Liver (tissue), 9 donors: ENCODE data around the gene FUCA2. TPM values are rescaled to one million over a fixed set of nuclear protein-coding genes. Genes with fewer than 3 reads are reported as not detected.

Experiments
- DNase-seq: peaks from one replicate; pipeline ENCODE4 v3.0.0-alpha.2; 2017; ENCODE audit warnings: low spot score
- H3K27ac ChIP-seq, 2 donors: one replicate each; pipeline ENCODE4 v1.7.0; 2013; ENCODE audit warnings: inconsistent platforms in 2 of 2, low read length in 2 of 2, control low read depth in 1 of 2, low read depth in 1 of 2, mild to moderate bottlenecking in 1 of 2
- H3K27me3 ChIP-seq, 4 donors: one replicate each; pipeline versions ENCODE4 v1.6.1 to v1.7.0; 2013; ENCODE audit warnings: low read length in 3 of 4, inconsistent platforms in 1 of 4, mild to moderate bottlenecking in 1 of 4, moderate library complexity in 1 of 4; ENCODE audit not compliant: control insufficient read depth in 4 of 4, insufficient read depth in 4 of 4
- H3K36me3 ChIP-seq, 4 donors: one replicate each; pipeline versions ENCODE4 v1.6.1 to v1.7.0; 2013; ENCODE audit warnings: low read length in 3 of 4, mild to moderate bottlenecking in 3 of 4, low read depth in 1 of 4, moderate library complexity in 1 of 4; ENCODE audit not compliant: control insufficient read depth in 4 of 4, insufficient read depth in 3 of 4
- H3K4me1 ChIP-seq, 4 donors: one replicate each; pipeline versions ENCODE4 v1.6.1 to v1.7.0; 2013; ENCODE audit warnings: low read length in 3 of 4, mild to moderate bottlenecking in 3 of 4, moderate library complexity in 1 of 4; ENCODE audit not compliant: control insufficient read depth in 4 of 4, insufficient read depth in 4 of 4
- H3K4me3 ChIP-seq, 3 donors: one replicate each; pipeline versions ENCODE4 v1.6.1 to v1.7.0; 2013; ENCODE audit warnings: low read length in 3 of 3, control low read depth in 1 of 3, low read depth in 1 of 3, mild to moderate bottlenecking in 1 of 3
- H3K9ac ChIP-seq, 2 donors: one replicate each; pipeline ENCODE4 v1.7.0; 2013; ENCODE audit warnings: low read length in 2 of 2, mild to moderate bottlenecking in 2 of 2, moderate library complexity in 2 of 2, control low read depth in 1 of 2, low read depth in 1 of 2
- H3K9me3 ChIP-seq, 4 donors: one replicate each; pipeline versions ENCODE4 v1.6.1 to v1.7.0; 2013; ENCODE audit warnings: low read length in 3 of 4; ENCODE audit not compliant: control insufficient read depth in 4 of 4
- ATF3 ChIP-seq: IDR thresholded peaks from 2 replicates; pipeline ENCODE4 v1.6.1; 2016; ENCODE audit warnings: antibody characterized with exemption
- CTCF ChIP-seq: fragments of 150-350 bp; IDR thresholded peaks from 2 replicates; pipeline ENCODE4 v1.5.1; 2017; ENCODE audit warnings: improper control_type of control experiment, low read depth, low read length; ENCODE audit not compliant: missing input control
- EGR1 ChIP-seq, 2 donors: IDR thresholded peaks; 2 replicates each; pipeline ENCODE4 v1.6.1; 2016 to 2018; ENCODE audit warnings: antibody characterized with exemption in 2 of 2, low read depth in 2 of 2
- FOXA2 ChIP-seq: IDR thresholded peaks from 2 replicates; pipeline ENCODE4 v1.6.1; 2016; ENCODE audit warnings: antibody characterized with exemption
- GABPA ChIP-seq, 2 donors: IDR thresholded peaks in 1 of 2; conservative IDR thresholded peaks in 1 of 2; 2 replicates each; pipeline ENCODE4 v1.6.1; 2016; ENCODE audit warnings: antibody characterized with exemption in 2 of 2, mild to moderate bottlenecking in 1 of 2, moderate library complexity in 1 of 2
- HNF4G ChIP-seq: IDR thresholded peaks from 2 replicates; pipeline ENCODE4 v1.6.1; 2016; ENCODE audit warnings: antibody characterized with exemption
- JUND ChIP-seq, 2 donors: IDR thresholded peaks; 2 replicates each; pipeline ENCODE4 v1.6.1; 2016; ENCODE audit warnings: antibody characterized with exemption in 2 of 2
- MAX ChIP-seq: IDR thresholded peaks from 2 replicates; pipeline ENCODE4 v1.6.1; 2016; ENCODE audit warnings: antibody characterized with exemption
- NR2F2 ChIP-seq: IDR thresholded peaks from 2 replicates; pipeline ENCODE4 v1.6.1; 2016; ENCODE audit warnings: antibody characterized with exemption
- RAD21 ChIP-seq, 2 donors: IDR thresholded peaks; 2 replicates each; pipeline ENCODE4 v1.6.1; 2016; ENCODE audit warnings: antibody characterized with exemption in 2 of 2, mild to moderate bottlenecking in 2 of 2
- RXRA ChIP-seq, 2 donors: IDR thresholded peaks; 2 replicates each; pipeline ENCODE4 v1.6.1; 2017 to 2018; ENCODE audit warnings: antibody characterized with exemption in 2 of 2, mild to moderate bottlenecking in 1 of 2
- SP1 ChIP-seq: IDR thresholded peaks from 2 replicates; pipeline ENCODE4 v1.6.1; 2018; ENCODE audit warnings: antibody characterized with exemption, mild to moderate bottlenecking
- TAF1 ChIP-seq: conservative IDR thresholded peaks from 2 replicates; pipeline ENCODE4 v1.6.1; 2016; ENCODE audit warnings: antibody characterized with exemption, mild to moderate bottlenecking
- YY1 ChIP-seq: IDR thresholded peaks from 2 replicates; pipeline ENCODE4 v1.6.1; 2016; ENCODE audit warnings: antibody characterized with exemption, mild to moderate bottlenecking
- ZBTB33 ChIP-seq: IDR thresholded peaks from 2 replicates; pipeline ENCODE4 v1.6.1; 2016; ENCODE audit warnings: antibody characterized with exemption
- WGBS: extraction: QIAGEN DNeasy Blood & Tissue Kit; methylation state at CpG from one replicate; pipeline ENCODE4 v1.1.7; 2013; 5-methylcytosine and 5-hydroxymethylcytosine counted together
- polyA plus RNA-seq, 2 donors: library from polyadenylated mRNA; stranded (reverse) in 1 of 2; unstranded in 1 of 2; fragments of 200-250 nt in 1 of 2; fragments of >200 nt in 1 of 2; fragmentation: Nextera tagmentation in 1 of 2; extraction: Ambion mirVana in 1 of 2; gene quantifications; one replicate each; pipeline versions ENCODE4 v1.2.1 to v1.2.3, GENCODE V29; 2013 to 2015
- total RNA-seq, 2 donors: library from RNA; depleted of rRNA; stranded (reverse); fragments of >200 nt; gene quantifications; one replicate each; pipeline ENCODE4 v1.2.3, GENCODE V29; 2014
- donor health status: healthy.
- donor health status: healthy.
- donor health status: healthy.
- donor health status: healthy.
- donor health status: healthy.

Gene FUCA2
- total and polyA plus RNA-seq, 4 donors, result 22.4 to 44.5 (median 35.1) TPM

- Histone ChIP-seq H3K4me3 (no peak overlapping the region), H3K27me3 (no peaks in the 10 kb centered on the region), H3K4me1 (no peaks in the 10 kb centered on the region), H3K27ac (no peak overlapping the region), H3K9me3 (no peaks in the 10 kb centered on the region), H3K36me3 (peaks cover 3 to 16% (median 12%) of the 10 kb centered on the region in 4 donors), H3K9ac (no peak overlapping the region)
- no peak for DNase-seq
- WGBS, result 90% methylated on average over 2 of the region's 2 CpGs
- TF ChIP-seq RAD21 (IDR thresholded peaks at IDR 0.05) (peak; percentile 22 to 25), ATF3 (no peak)
These were observed 9.7 kb downstream of the FUCA2 start for GRCh38 chr6:143501851-143502250.

- no peak for DNase-seq
- Histone ChIP-seq H3K9ac (no peak overlapping the region), H3K27me3 (no peaks in the 10 kb centered on the region), H3K27ac (no peak overlapping the region), H3K9me3 (no peaks in the 10 kb centered on the region), H3K36me3 (peaks cover 2 to 16% (median 7%) of the 10 kb centered on the region in 4 donors), H3K4me1 (peaks cover 0 to under 1% (median 0%) of the 10 kb centered on the region in 4 donors), H3K4me3 (no peak overlapping the region)
- TF ChIP-seq GABPA (IDR thresholded peaks at IDR 0.05 in 1 of 2, conservative IDR thresholded peaks at IDR 0.05 in 1 of 2) (no peak), RXRA (IDR thresholded peaks at IDR 0.05) (no peak), YY1 (no peak), TAF1 (no peak), EGR1 (IDR thresholded peaks at IDR 0.05; ENCODE audit: low read depth in 2 of 2) (no peak), ATF3 (no peak), SP1 (no peak), HNF4G (no peak), FOXA2 (no peak), CTCF (no peak), JUND (IDR thresholded peaks at IDR 0.05) (no peak), MAX (no peak), NR2F2 (no peak), RAD21 (IDR thresholded peaks at IDR 0.05) (no peak)
- WGBS, result 93% methylated on average over 4 of the region's 4 CpGs
These were observed 13.1 kb downstream of the FUCA2 start for GRCh38 chr6:143498428-143498827.

- WGBS, result 99% methylated on average over 1 of the region's 1 CpG
- no peaks in the 10 kb centered on the region for H3K27me3 ChIP-seq
- no peak overlapping the region for H3K27ac ChIP-seq
- no peak for DNase-seq
- no peaks in the 10 kb centered on the region for H3K9me3 ChIP-seq
- H3K4me1 ChIP-seq, result peaks cover 0 to 6% (median 0%) of the 10 kb centered on the region in 4 donors
- peaks cover 2 to 16% (median 7%) of the 10 kb centered on the region in 4 donors for H3K36me3 ChIP-seq
- no peak overlapping the region for H3K4me3 ChIP-seq
- TF ChIP-seq HNF4G (no peak), RXRA (IDR thresholded peaks at IDR 0.05) (no peak), TAF1 (no peak), ZBTB33 (no peak), MAX (no peak), GABPA (IDR thresholded peaks at IDR 0.05 in 1 of 2, conservative IDR thresholded peaks at IDR 0.05 in 1 of 2) (no peak), YY1 (no peak), JUND (IDR thresholded peaks at IDR 0.05) (no peak), CTCF (no peak), FOXA2 (no peak)
- H3K9ac ChIP-seq, result no peak overlapping the region
These were observed 14.5 kb downstream of the FUCA2 start for GRCh38 chr6:143496974-143497373.
